Heart right ventricle (tissue), 16 donors: ENCODE results near the gene SLC23A2. TPM values are rescaled to one million over a fixed set of nuclear protein-coding genes. Genes with fewer than 3 reads are reported as not detected.

Source experiments
- ATAC-seq, 8 donors: fragments of 200-7000 bp; cut with Tn5 transposase; one replicate each; pipeline ENCODE4 v1.9.1; 2020; ENCODE audit warnings: mild to moderate bottlenecking in 8 of 8, moderate library complexity in 8 of 8, moderate number of reproducible peaks in 1 of 8
- DNase-seq, 2 donors: peaks; one replicate each; pipeline ENCODE4 v3.0.0-alpha.2; 2020
- H3K27ac ChIP-seq, 10 donors: fragments of 200-600 bp; sonication (generic) in 2 of 10; one replicate each; pipeline versions ENCODE4 v1.5.0 to v1.8.0; 2020 to 2022; ENCODE audit warnings: mild to moderate bottlenecking in 3 of 10
- H3K27me3 ChIP-seq, 7 donors: fragments of 200-600 bp; one replicate each; pipeline ENCODE4 v1.8.0; 2021 to 2022; ENCODE audit warnings: mild to moderate bottlenecking in 2 of 7
- H3K36me3 ChIP-seq, 9 donors: fragments of 200-600 bp; sonication (generic) in 1 of 9; one replicate each; pipeline versions ENCODE4 v1.5.0 to v1.8.0; 2020 to 2022; ENCODE audit warnings: mild to moderate bottlenecking in 2 of 9
- H3K4me1 ChIP-seq, 9 donors: fragments of 200-600 bp; sonication (generic) in 1 of 9; one replicate each; pipeline versions ENCODE4 v1.5.0 to v1.8.0; 2020 to 2022; ENCODE audit warnings: mild to moderate bottlenecking in 4 of 9
- H3K4me3 ChIP-seq, 10 donors: fragments of 200-600 bp; sonication (generic) in 2 of 10; one replicate each; pipeline versions ENCODE4 v1.5.0 to v1.8.0; 2020 to 2022; ENCODE audit warnings: mild to moderate bottlenecking in 7 of 10, moderate library complexity in 2 of 10
- H3K9me3 ChIP-seq, 11 donors: fragments of 200-600 bp in 10 of 11; sonication (generic) in 2 of 11; one replicate each; pipeline versions ENCODE4 v1.5.0 to v1.8.0; 2013 to 2022; ENCODE audit warnings: mild to moderate bottlenecking in 2 of 11, control low read depth in 1 of 11, moderate library complexity in 1 of 11
- CTCF ChIP-seq, 9 donors: fragments of 200-600 bp; sonication (generic) in 2 of 9; IDR thresholded peaks; one replicate each; pipeline versions ENCODE4 v1.5.0 to v1.8.0; 2021 to 2022; ENCODE audit warnings: antibody characterized with exemption in 9 of 9, mild to moderate bottlenecking in 5 of 9, moderate library complexity in 1 of 9
- WGBS, 2 donors: extraction: QIAGEN DNeasy Blood & Tissue Kit; methylation state at CpG; one replicate each; pipeline ENCODE4 v1.1.7; 2013; ENCODE audit warnings: inconsistent platforms in 1 of 2; 5-methylcytosine and 5-hydroxymethylcytosine counted together
- intact Hi-C, 10 donors: fragments of 100-400 bp; cut with DNase I; formaldehyde crosslinking; loops; one replicate each; pipeline versions ENCODE4 v1.11.1 to v1.14.2; 2022
- polyA plus RNA-seq, 2 donors: library from polyadenylated mRNA; stranded (reverse); fragments of 200-250 nt; gene quantifications; one replicate each; pipeline ENCODE4 v1.2.3, GENCODE V29; 2013
- total RNA-seq, 10 donors: library from RNA; stranded (reverse); fragmentation: NEBNext Ultra II Directional in 3 of 10; extraction: Animal tissue kit (Norgen Biotek cat#: 25700) in 3 of 10; gene quantifications; one replicate each; pipeline versions ENCODE4 v1.2.1 to v1.2.4, GENCODE V29; 2021 to 2023
- donor health status: Arrhythmogenic right ventricular cardiomyopathy.
- donor health status: ischemic (EF 13 %, LVEDD 7.1; RV severe dilation, severe dysfunction).
- donor health status: healthy with polysubstance abuse.
- donor health status: DM: no; HTN: yes; CAD: no.
- donor health status: DM: no; HTN: no; CAD: no.
- donor health status: ischemic (EF 25% LVEDD 6.9; RV normal size, moderate dysfunction).
- donor health status: ischemic (EF 25% LVEDD 5.7; RV mildly dilated, moderate dysfunction).
- donor health status: healthy.
- donor health status: DM: yes; HTN: yes; CAD: no.
- donor health status: Ischemic cardiomyopathy.
- donor health status: ischemic (EF 35%, LVEDD 5.7; RV mildly dilated, moderate dysfunction).
- donor health status: nonischemic (EF 11% LVEDD 7.7; RV severe dilation, severe dysfunction).
- donor health status: DM: yes; HTN: yes; CAD: no.
- donor health status: PGD.
- donor health status: ischemic (EF 29% LVEDD 5.4; RV normal size, mild dysfunction).
- donor health status: nonischemic (EF 23%, LVEDD 6.1; RV moderate dilation, normal function).

SLC23A2 gene
- total and polyA plus RNA-seq, 12 donors: 2.0 to 12.3 (median 6.9) TPM

DNA sequence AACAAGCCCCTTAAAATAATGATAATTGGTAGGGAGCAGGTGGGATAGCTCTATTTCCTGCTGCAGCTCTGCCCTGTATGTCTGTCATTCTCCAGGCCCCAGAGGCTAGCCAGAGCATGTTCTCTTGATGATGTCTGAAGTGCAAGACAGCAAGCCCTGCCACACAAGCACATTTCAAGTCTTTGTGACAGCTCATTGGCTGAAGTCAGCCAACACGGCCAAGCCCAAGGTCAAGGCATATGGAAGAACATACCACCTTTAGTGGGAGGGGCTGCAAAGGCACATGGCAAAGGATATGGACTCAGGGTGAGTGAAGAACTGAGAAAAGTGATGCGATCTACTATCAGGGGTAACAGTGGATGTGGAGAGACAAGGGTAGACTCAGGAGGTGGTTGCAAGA, 163.6 kb downstream of the SLC23A2 start:
- Histone ChIP-seq H3K4me1 (peaks cover 0 to 23% (median 0%) of the 10 kb centered on the region in 9 donors), H3K4me3 (no peak overlapping the region), H3K27ac (no peak overlapping the region), H3K36me3 (no peaks in the 10 kb centered on the region), H3K9me3 (peaks cover 0 to 10% (median 0%) of the 10 kb centered on the region in 11 donors), H3K27me3 (peaks cover 0 to 5% (median 0%) of the 10 kb centered on the region in 7 donors)
- intact Hi-C loops: no loop called here
- ATAC-seq (no peak), DNase-seq (no peak)
- TF ChIP-seq CTCF (IDR thresholded peaks at IDR 0.05): no peak
- 80 to 83% methylated on average over 2 of the region's 2 CpGs for WGBS, 2 donors

DNA sequence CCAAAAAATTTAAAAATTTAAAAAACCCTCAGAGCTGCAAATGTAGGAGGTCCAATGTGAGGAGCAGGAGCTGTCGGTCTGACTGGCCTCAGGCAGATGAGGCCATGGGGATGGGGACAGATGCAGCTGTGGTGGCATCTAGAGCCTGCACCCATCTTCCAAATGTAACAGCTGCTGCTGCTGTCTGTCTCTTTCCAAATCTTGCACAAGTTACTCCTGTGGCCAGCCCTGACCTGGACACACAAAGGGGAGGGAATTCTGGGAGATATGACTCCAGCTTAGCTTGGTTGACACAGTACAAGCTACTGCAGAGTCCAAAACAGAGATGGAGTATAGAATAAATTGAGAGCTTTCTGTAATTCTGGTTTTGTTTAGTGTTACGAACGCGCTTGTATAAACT, 164.4 kb downstream of the SLC23A2 start:
- Histone ChIP-seq H3K4me3 (no peak overlapping the region), H3K27ac (peak overlapping the region in 1 of 10 donors; percentile 2), H3K27me3 (peaks cover 0 to 5% (median 0%) of the 10 kb centered on the region in 7 donors), H3K9me3 (peaks cover 0 to 15% (median 0%) of the 10 kb centered on the region in 11 donors), H3K36me3 (no peaks in the 10 kb centered on the region), H3K4me1 (peaks cover 0 to 23% (median 0%) of the 10 kb centered on the region in 9 donors)
- intact Hi-C loops: no loop called here
- ATAC-seq: peak in 5 of 8 donors; percentile 11 to 55 (median 40)
- DNase-seq: no peak
- TF ChIP-seq CTCF (IDR thresholded peaks at IDR 0.05): no peak
- 69 to 82% methylated on average over 4 of the region's 4 CpGs for WGBS, 2 donors

- Histone ChIP-seq H3K27me3 (peaks cover 0 to 5% (median 0%) of the 10 kb centered on the region in 7 donors), H3K27ac (peak overlapping the region in 2 of 10 donors; percentile 2 to 14), H3K9me3 (peaks cover 0 to 17% (median 0%) of the 10 kb centered on the region in 11 donors), H3K4me1 (peaks cover 0 to 23% (median 0%) of the 10 kb centered on the region in 9 donors), H3K36me3 (no peaks in the 10 kb centered on the region), H3K4me3 (no peak overlapping the region)
- no peak for DNase-seq
- WGBS, 2 donors: 79 to 83% methylated on average over 6 of the region's 6 CpGs
- ATAC-seq: no peak
- TF ChIP-seq CTCF (IDR thresholded peaks at IDR 0.05): no peak
- intact Hi-C loops: no loop called here
These were observed 164.8 kb downstream of the SLC23A2 start for GRCh38 chr20:4836473-4836872.

- Histone ChIP-seq H3K36me3 (no peaks in the 10 kb centered on the region), H3K27me3 (peaks cover 0 to 5% (median 0%) of the 10 kb centered on the region in 7 donors), H3K27ac (peak overlapping the region in 4 of 10 donors; percentile 1 to 29 (median 14)), H3K9me3 (peaks cover 0 to 17% (median 0%) of the 10 kb centered on the region in 11 donors), H3K4me3 (no peak overlapping the region), H3K4me1 (peaks cover 0 to 23% (median 0%) of the 10 kb centered on the region in 9 donors)
- intact Hi-C loops: no loop called here
- DNase-seq (peak; percentile 54 to 60), ATAC-seq (peak; percentile 86 to 92 (median 90))
- TF ChIP-seq CTCF (IDR thresholded peaks at IDR 0.05): no peak
- WGBS, 2 donors: 28% methylated on average over 16 of the region's 16 CpGs
These were observed 165.8 kb downstream of the SLC23A2 start for GRCh38 chr20:4835244-4836177.
